Heart left ventricle (tissue), 16 donors: ENCODE measurements around the gene BRMS1. TPM values are rescaled to one million over a fixed set of nuclear protein-coding genes. Genes with fewer than 3 reads are reported as not detected.
A peak's percentile ranks its signal among the peaks of the same experiment; 100 is the strongest.

ENCODE experiments used
- ATAC-seq, 4 donors: fragments of 200-7000 bp; cut with Tn5 transposase; one replicate each; pipeline ENCODE4 v1.9.1; 2020 to 2022; ENCODE audit warnings: moderate library complexity in 4 of 4, mild to moderate bottlenecking in 3 of 4, moderate number of reproducible peaks in 1 of 4
- DNase-seq, 5 donors: peaks; one replicate each; pipeline ENCODE4 v3.0.0-alpha.2; 2020
- H3K27ac ChIP-seq, 12 donors: fragments of 200-600 bp; sonication (generic) in 4 of 12; one replicate each; pipeline versions ENCODE4 v1.5.0 to v1.8.0; 2016 to 2022; ENCODE audit warnings: mild to moderate bottlenecking in 2 of 12
- H3K27me3 ChIP-seq, 9 donors: fragments of 200-600 bp; sonication (generic) in 2 of 9; one replicate each; pipeline versions ENCODE4 v1.5.1 to v1.8.0; 2016 to 2022; ENCODE audit warnings: mild to moderate bottlenecking in 3 of 9
- H3K36me3 ChIP-seq, 9 donors: fragments of 200-600 bp; sonication (generic) in 2 of 9; one replicate each; pipeline versions ENCODE4 v1.5.0 to v1.8.0; 2018 to 2022; ENCODE audit warnings: mild to moderate bottlenecking in 2 of 9
- H3K4me1 ChIP-seq, 12 donors: fragments of 200-600 bp; sonication (generic) in 4 of 12; one replicate each; pipeline versions ENCODE4 v1.5.0 to v1.8.0; 2016 to 2022; ENCODE audit warnings: mild to moderate bottlenecking in 3 of 12
- H3K4me3 ChIP-seq, 12 donors: fragments of 200-600 bp; sonication (generic) in 4 of 12; one replicate each; pipeline versions ENCODE4 v1.5.0 to v1.8.0; 2017 to 2022; ENCODE audit warnings: mild to moderate bottlenecking in 9 of 12, moderate library complexity in 4 of 12
- H3K9me3 ChIP-seq, 12 donors: fragments of 200-600 bp; sonication (generic) in 4 of 12; one replicate each; pipeline versions ENCODE4 v1.5.0 to v1.8.0; 2016 to 2022; ENCODE audit warnings: mild to moderate bottlenecking in 1 of 12
- POLR2A ChIP-seq, 2 donors: fragments of 450-650 bp; IDR thresholded peaks; one replicate each; pipeline ENCODE4 v1.6.1; 2017; ENCODE audit warnings: antibody characterized with exemption in 2 of 2, mild to moderate bottlenecking in 2 of 2, moderate library complexity in 2 of 2
- WGBS, 4 donors: extraction: QIAGEN DNeasy Blood & Tissue Kit in 2 of 4; methylation state at CpG; one replicate each; pipeline versions ENCODE4 v1.1.5 to v1.1.7; 2013 to 2018; 5-methylcytosine and 5-hydroxymethylcytosine counted together
- intact Hi-C, 10 donors: fragments of 100-400 bp; cut with DNase I; formaldehyde crosslinking; loops; one replicate each; pipeline versions ENCODE4 v1.11.1 to v1.14.2; 2022
- polyA plus RNA-seq, 2 donors: library from polyadenylated mRNA; stranded (reverse); fragments of 200-250 nt; gene quantifications; one replicate each; pipeline ENCODE4 v1.2.3, GENCODE V29; 2013
- total RNA-seq, 9 donors: library from RNA; depleted of rRNA in 2 of 9; stranded (reverse); fragments of >200 nt in 2 of 9; fragmentation: NEBNext Ultra II Directional in 3 of 9; extraction: Animal tissue kit (Norgen Biotek cat#: 25700) in 3 of 9; gene quantifications; one replicate each; pipeline versions ENCODE4 v1.1.0 to v1.2.4, GENCODE V29; 2016 to 2023
- TF ChIP-seq, protein P1 (sequence below), 12 donors: fragments of 200-600 bp; sonication (generic) in 4 of 12; IDR thresholded peaks; one replicate each; pipeline versions ENCODE4 v1.5.0 to v1.8.0; 2018 to 2022; ENCODE audit warnings: antibody characterized with exemption in 12 of 12, mild to moderate bottlenecking in 5 of 12
- donor health status: ischemic (EF 13 %, LVEDD 7.1; RV severe dilation, severe dysfunction).
- donor health status: healthy with polysubstance abuse.
- donor health status: DM: no; HTN: yes; CAD: no.
- donor health status: DM: no; HTN: no; CAD: no.
- donor health status: ischemic (EF 25% LVEDD 6.9; RV normal size, moderate dysfunction).
- donor health status: ischemic (EF 25% LVEDD 5.7; RV mildly dilated, moderate dysfunction).
- donor health status: healthy.
- donor health status: DM: yes; HTN: yes; CAD: no.
- donor health status: ischemic (EF 35%, LVEDD 5.7; RV mildly dilated, moderate dysfunction).
- donor health status: nonischemic (EF 11% LVEDD 7.7; RV severe dilation, severe dysfunction).
- donor health status: DM: yes; HTN: yes; CAD: no.
- donor health status: PGD.
- donor health status: ischemic (EF 29% LVEDD 5.4; RV normal size, mild dysfunction).
- donor health status: nonischemic (EF 23%, LVEDD 6.1; RV moderate dilation, normal function).

BRMS1 gene
- total and polyA plus RNA-seq, 11 donors: 9.7 to 77.4 (median 22.7) TPM

DNA sequence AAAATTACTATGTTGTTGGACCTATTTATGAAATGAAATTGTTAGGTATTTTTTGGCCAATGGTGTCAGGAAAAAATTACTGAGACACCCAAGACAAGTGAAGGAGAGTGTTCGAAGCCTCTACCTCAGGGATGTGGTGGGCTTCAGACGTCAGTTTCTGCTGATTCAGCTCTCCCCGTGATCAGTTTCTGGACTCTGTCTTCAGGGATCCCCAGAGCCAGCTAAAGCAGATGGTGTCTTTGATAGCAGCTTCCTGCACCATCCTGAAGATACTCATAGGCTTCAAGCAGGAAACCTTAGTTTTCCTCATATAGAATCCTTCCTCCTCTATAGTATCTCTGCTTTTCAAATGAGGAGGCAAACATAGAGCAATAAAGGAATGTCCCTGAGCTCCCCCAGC lies 35.4 kb downstream of the BRMS1 start:
- H3K9me3 ChIP-seq: no peaks in the 10 kb centered on the region
- intact Hi-C loops: loop anchor here in 2 of 10 donors (5.0 kb wide), 1 partner anchor 33 kb away; no protein-coding TSS in a partner anchor
- TF ChIP-seq POLR2A (IDR thresholded peaks at IDR 0.05): no peak
- peaks cover 0 to 19% (median 9%) of the 10 kb centered on the region in 12 donors for H3K4me1 ChIP-seq
- H3K27ac ChIP-seq: no peak overlapping the region
- no peaks in the 10 kb centered on the region for H3K27me3 ChIP-seq
- H3K4me3 ChIP-seq: no peak overlapping the region
- WGBS, 4 donors: 44 to 48% (median 45%) methylated on average over 3 of the region's 3 CpGs
- ATAC-seq (no peak), DNase-seq (no peak)
- no peaks in the 10 kb centered on the region for H3K36me3 ChIP-seq

DNA sequence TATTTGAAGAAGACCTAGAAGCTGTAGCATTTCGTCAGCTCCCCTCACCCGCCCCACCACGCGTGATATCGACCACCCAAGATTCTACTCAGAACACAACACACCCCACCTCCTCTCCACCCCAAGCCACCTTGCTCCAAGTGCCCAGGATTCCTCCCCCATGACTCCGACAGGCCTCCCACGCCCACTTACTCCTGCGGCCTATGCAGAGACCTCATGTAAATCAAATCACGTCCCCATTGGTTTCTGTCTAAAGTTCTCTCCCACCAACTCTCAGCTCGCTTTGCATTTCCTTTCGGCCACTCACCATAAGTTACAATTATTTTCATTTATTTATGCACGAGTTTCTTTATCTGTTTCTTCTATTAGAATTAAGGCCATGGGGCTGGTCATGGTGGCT lies 42.2 kb downstream of the BRMS1 start:
- Histone ChIP-seq H3K36me3 (no peaks in the 10 kb centered on the region), H3K9me3 (no peaks in the 10 kb centered on the region), H3K4me3 (no peak overlapping the region), H3K4me1 (no peaks in the 10 kb centered on the region), H3K27me3 (no peaks in the 10 kb centered on the region), H3K27ac (no peak overlapping the region)
- 82 to 88% (median 85%) methylated on average over 12 of the region's 12 CpGs for WGBS, 4 donors
- TF ChIP-seq POLR2A (IDR thresholded peaks at IDR 0.05): no peak
- TF ChIP-seq, protein P1, sequence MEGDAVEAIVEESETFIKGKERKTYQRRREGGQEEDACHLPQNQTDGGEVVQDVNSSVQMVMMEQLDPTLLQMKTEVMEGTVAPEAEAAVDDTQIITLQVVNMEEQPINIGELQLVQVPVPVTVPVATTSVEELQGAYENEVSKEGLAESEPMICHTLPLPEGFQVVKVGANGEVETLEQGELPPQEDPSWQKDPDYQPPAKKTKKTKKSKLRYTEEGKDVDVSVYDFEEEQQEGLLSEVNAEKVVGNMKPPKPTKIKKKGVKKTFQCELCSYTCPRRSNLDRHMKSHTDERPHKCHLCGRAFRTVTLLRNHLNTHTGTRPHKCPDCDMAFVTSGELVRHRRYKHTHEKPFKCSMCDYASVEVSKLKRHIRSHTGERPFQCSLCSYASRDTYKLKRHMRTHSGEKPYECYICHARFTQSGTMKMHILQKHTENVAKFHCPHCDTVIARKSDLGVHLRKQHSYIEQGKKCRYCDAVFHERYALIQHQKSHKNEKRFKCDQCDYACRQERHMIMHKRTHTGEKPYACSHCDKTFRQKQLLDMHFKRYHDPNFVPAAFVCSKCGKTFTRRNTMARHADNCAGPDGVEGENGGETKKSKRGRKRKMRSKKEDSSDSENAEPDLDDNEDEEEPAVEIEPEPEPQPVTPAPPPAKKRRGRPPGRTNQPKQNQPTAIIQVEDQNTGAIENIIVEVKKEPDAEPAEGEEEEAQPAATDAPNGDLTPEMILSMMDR (IDR thresholded peaks at IDR 0.05): no peak
- DNase-seq (peak in 1 of 5 donors; percentile 26), ATAC-seq (no peak)
- intact Hi-C loops: no loop called here

DNA sequence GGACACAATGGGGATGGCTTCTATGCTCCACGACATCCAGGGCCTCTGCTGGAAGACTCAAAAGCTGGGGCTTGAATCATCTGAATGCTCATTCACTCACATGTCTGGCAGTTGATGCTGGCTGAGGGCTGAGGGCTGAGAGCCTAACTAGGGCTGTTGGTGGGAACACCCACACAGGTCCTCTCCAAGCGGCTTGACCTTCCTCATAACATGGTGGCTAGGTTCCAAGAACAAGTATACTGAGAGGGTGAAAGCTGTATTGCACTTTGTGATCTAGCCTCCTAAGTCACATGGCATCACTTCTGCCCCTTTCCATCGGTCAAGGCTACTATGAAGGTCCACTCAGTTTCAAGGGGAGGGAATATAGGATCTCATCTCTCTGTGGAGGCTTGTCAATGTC lies 45.7 kb downstream of the BRMS1 start:
- Histone ChIP-seq H3K27ac (no peak overlapping the region), H3K9me3 (no peaks in the 10 kb centered on the region), H3K4me1 (no peaks in the 10 kb centered on the region), H3K27me3 (peaks cover 0 to 17% (median 3%) of the 10 kb centered on the region in 9 donors), H3K36me3 (no peaks in the 10 kb centered on the region), H3K4me3 (no peak overlapping the region)
- no peak for TF ChIP-seq POLR2A (IDR thresholded peaks at IDR 0.05)
- TF ChIP-seq, protein P1 (IDR thresholded peaks at IDR 0.05): no peak
- WGBS, 4 donors: 30 to 56% (median 42%) methylated on average over 3 of the region's 3 CpGs
- intact Hi-C loops: no loop called here
- ATAC-seq: peak; percentile 23 to 56 (median 53)
- peak in 1 of 5 donors; percentile 20 for DNase-seq

DNA sequence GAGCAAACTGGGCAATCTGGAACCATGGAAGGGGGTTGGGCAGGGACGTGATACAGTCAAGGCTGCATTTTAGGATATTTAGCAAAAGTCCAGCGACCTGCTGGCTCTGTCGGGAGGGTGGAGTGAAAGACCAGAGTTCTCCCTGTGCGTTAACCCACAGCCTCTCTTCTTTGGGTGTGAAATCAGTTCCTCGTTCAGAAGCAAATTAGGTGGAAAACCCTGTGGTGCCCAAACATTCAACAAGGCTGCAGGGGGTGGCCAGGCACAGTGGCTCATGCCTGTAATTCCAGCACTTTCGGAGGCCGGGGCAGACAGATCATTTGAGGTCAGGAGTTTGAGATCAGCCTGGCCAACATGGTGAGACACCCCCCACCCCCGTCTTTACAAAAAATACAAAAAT lies 47.3 kb downstream of the BRMS1 start:
- H3K36me3 ChIP-seq: no peaks in the 10 kb centered on the region
- no peak overlapping the region for H3K27ac ChIP-seq
- no peak overlapping the region for H3K4me3 ChIP-seq
- intact Hi-C loops: no loop called here
- DNase-seq: no peak
- 42 to 56% (median 49%) methylated on average over 8 of the region's 8 CpGs for WGBS, 4 donors
- TF ChIP-seq, protein P1 (IDR thresholded peaks at IDR 0.05): no peak
- no peak for TF ChIP-seq POLR2A (IDR thresholded peaks at IDR 0.05)
- H3K4me1 ChIP-seq: no peaks in the 10 kb centered on the region
- H3K9me3 ChIP-seq: no peaks in the 10 kb centered on the region
- peaks cover 0 to 32% (median 17%) of the 10 kb centered on the region in 9 donors for H3K27me3 ChIP-seq
- no peak for ATAC-seq
